GM21447 (cell line): ENCODE measurements around the gene CAMK1G.
A peak's percentile ranks its signal among the peaks of the same experiment; 100 is the strongest.

ENCODE experiments used
- ATAC-seq: cut with Tn5 transposase; IDR thresholded peaks from one replicate; pipeline ENCODE4 v1.9.1; 2021; ENCODE audit not compliant: unreplicated experiment

Gene CAMK1G

GRCh38 chr1:209633335-209633997 is 50.0 kb downstream of the CAMK1G start:
- ATAC-seq, result no peak

- no peak for ATAC-seq
These were observed 50.7 kb downstream of the CAMK1G start for GRCh38 chr1:209634005-209634737.

- no peak for ATAC-seq
These were observed 52.3 kb downstream of the CAMK1G start for GRCh38 chr1:209635850-209636249.

GRCh38 chr1:209641832-209642172 is 58.3 kb downstream of the CAMK1G start:
- no peak for ATAC-seq

- no peak for ATAC-seq
These were observed 59.3 kb downstream of the CAMK1G start for GRCh38 chr1:209642816-209643215.

GRCh38 chr1:209643285-209644020 is 59.9 kb downstream of the CAMK1G start:
- ATAC-seq, result no peak

GRCh38 chr1:209645574-209646452 is 62.3 kb downstream of the CAMK1G start:
- ATAC-seq, result no peak

GRCh38 chr1:209646558-209646957 is 63.0 kb downstream of the CAMK1G start:
- ATAC-seq, result no peak

GRCh38 chr1:209647156-209647555 is 63.6 kb downstream of the CAMK1G start:
- ATAC-seq, result no peak

GRCh38 chr1:209648346-209648745 is 64.8 kb downstream of the CAMK1G start:
- no peak for ATAC-seq

GRCh38 chr1:209648931-209649776 is 65.6 kb downstream of the CAMK1G start:
- ATAC-seq, result no peak

GRCh38 chr1:209650454-209650853 is 66.9 kb downstream of the CAMK1G start:
- ATAC-seq, result no peak

GRCh38 chr1:209651138-209651587 is 67.6 kb downstream of the CAMK1G start:
- ATAC-seq, result no peak

GRCh38 chr1:209652121-209652735 is 68.7 kb downstream of the CAMK1G start, which contains the start of gene LAMB3:
TSS of gene LAMB3 (minus strand) at chr1:209652425. CDS start at chr1:209650944, 1,481 bp downstream.
- no peak for ATAC-seq

- ATAC-seq, result peak; percentile 42
These were observed 69.4 kb downstream of the CAMK1G start for GRCh38 chr1:209652873-209653401.

GRCh38 chr1:209653915-209654351 is 70.4 kb downstream of the CAMK1G start:
- ATAC-seq, result peak; percentile 36

GRCh38 chr1:209655411-209656231 is 72.1 kb downstream of the CAMK1G start:
- ATAC-seq, result no peak

- ATAC-seq, result no peak
These were observed 73.8 kb downstream of the CAMK1G start for GRCh38 chr1:209657140-209657879.
